ENCODE data around the gene ZBTB12. TPM values are rescaled to one million over a fixed set of nuclear protein-coding genes. Genes with fewer than 3 reads are reported as not detected.
"Not testable (repeated sequence)": the region's sequence is repeated elsewhere in the genome, so short reads cannot be mapped to it uniquely, and the experiment has no call there.

ZBTB12 gene
- total and polyA plus RNA-seq, 5 donors from 2014 or later: 0.20 TPM; not detected in 4

DNA sequence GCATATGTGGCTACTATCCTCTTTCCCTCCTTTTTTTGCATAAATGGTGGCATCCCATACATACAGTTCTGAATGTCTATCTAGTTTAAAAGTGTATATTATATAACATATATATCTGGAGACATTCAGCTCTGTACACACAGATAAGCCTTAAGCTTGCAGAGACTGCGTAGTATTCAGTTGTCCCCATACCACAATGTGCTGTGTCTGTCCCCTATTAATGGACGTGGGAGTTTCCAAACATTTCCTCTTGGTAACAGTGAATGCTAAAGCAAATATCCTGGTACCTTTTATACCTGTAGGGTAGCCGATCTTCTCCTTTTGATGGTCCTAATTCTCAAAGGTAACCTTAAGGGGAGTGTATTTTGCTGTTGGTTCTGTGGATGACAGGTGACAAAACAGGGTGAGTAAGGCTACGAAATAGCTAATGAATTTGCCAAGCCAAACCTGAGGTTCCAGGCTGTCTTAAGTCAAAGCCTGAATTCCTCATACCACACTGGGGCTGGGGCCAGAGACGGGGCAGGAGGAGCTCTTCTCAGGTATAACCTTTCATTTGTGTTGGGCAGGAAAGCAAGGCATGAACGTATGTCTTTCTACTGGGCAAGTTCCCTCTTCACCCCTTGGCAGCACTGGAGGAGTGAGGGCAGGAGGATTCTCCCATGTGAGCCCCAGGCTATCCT lies 17.9 kb upstream of the ZBTB12 start:
- no peak for ATAC-seq (ENCODE audit: low read depth in 2 of 2)
- H3K4me3 ChIP-seq (ENCODE audit: low read depth, low read length): no peak overlapping the region
- Mint-ChIP-seq H3K27me3 (peaks cover 17% of the 10 kb centered on the region), H3K4me1 (peaks cover 0 to 2% (median under 1%) of the 10 kb centered on the region in 4 donors), H3K36me3 (no peaks in the 10 kb centered on the region), H3K9me3 (no peaks in the 10 kb centered on the region), H3K27ac (peak overlapping the region in 1 of 3 donors; percentile 43), H3K4me3 (no peak overlapping the region)
- H3K27me3 ChIP-seq (ENCODE audit: control insufficient read depth, insufficient read depth, low read length): no peaks in the 10 kb centered on the region
- H3K36me3 ChIP-seq (ENCODE audit: control insufficient read depth, insufficient read depth, low read length): no peaks in the 10 kb centered on the region
- H3K9me3 ChIP-seq (ENCODE audit: control insufficient read depth in 2 of 2, low read length in 2 of 2): no peaks in the 10 kb centered on the region
- H3K4me1 ChIP-seq (ENCODE audit: control insufficient read depth, insufficient read depth, low read length, poor library complexity, severe bottlenecking): no peaks in the 10 kb centered on the region
- no peak for DNase-seq
- no peak overlapping the region for H3K27ac ChIP-seq (ENCODE audit: insufficient read depth, low read length, poor library complexity, severe bottlenecking)

DNA sequence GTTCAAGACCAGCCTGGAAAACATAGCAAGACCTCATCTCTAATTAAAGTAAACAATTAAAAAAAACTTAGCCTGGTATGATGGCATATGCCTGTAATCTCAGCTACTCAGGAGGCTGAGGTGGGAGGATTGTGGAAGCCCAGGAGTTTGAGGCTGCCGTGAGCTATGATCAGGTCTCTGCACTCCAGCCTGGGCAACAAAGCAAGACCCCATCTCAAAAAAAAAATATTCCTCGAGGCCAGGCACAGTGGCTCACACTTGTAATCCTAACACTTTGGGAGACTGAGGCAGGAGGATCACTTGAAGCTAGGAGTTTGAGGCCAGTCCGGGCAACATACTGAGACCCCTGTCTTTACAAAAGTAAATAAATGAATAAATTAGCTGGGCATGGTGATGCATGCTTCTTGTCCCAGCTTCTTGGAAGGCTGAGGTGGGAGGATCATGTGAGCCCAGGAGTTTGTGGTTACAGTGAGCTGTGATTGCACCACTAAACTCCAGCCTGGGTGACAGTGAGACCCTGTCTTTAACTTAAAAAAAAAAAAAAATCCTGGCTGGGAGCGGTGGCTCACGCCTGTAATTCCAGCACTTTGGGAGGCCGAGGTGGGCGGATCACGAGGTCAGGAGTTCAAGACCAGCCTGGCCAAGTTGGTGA lies 16.3 kb upstream of the ZBTB12 start:
- no peak overlapping the region for H3K27ac Mint-ChIP-seq
- ATAC-seq (ENCODE audit: low read depth in 2 of 2): no peak
- Histone ChIP-seq H3K9me3 (ENCODE audit: control insufficient read depth in 2 of 2, low read length in 2 of 2) (no peaks in the 10 kb centered on the region), H3K4me1 (ENCODE audit: control insufficient read depth, insufficient read depth, low read length, poor library complexity, severe bottlenecking) (no peaks in the 10 kb centered on the region), H3K27me3 (ENCODE audit: control insufficient read depth, insufficient read depth, low read length) (no peaks in the 10 kb centered on the region), H3K4me3 (ENCODE audit: low read depth, low read length) (no peak overlapping the region), H3K36me3 (ENCODE audit: control insufficient read depth, insufficient read depth, low read length) (no peaks in the 10 kb centered on the region), H3K27ac (ENCODE audit: insufficient read depth, low read length, poor library complexity, severe bottlenecking) (no peak overlapping the region)
- no peaks in the 10 kb centered on the region for H3K36me3 Mint-ChIP-seq
- no peak overlapping the region for H3K4me3 Mint-ChIP-seq
- H3K9me3 Mint-ChIP-seq: no peaks in the 10 kb centered on the region
- peaks cover 17% of the 10 kb centered on the region for H3K27me3 Mint-ChIP-seq
- DNase-seq: no peak
- peaks cover 0 to 2% (median under 1%) of the 10 kb centered on the region in 4 donors for H3K4me1 Mint-ChIP-seq

DNA sequence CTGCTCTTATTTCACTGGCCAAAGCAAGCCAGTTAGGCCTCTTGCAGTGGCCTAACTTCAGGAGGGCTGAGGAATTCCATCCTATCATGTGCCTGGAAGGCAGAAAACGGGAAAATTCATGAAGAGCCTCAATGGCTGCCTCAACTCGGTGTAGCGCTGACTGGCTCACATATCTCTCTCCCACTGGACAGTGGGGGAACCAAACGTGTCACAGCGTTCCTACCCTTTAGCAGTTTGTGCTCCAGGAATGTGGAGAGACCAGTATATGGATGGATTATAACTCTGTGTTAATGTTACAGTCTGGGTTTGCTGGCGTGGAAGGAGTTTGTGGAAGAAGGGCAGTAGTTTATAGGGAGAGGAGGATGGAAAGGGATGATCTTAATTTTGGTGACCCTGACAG lies 13.9 kb upstream of the ZBTB12 start:
- Mint-ChIP-seq H3K27me3 (peaks cover 7% of the 10 kb centered on the region), H3K36me3 (no peaks in the 10 kb centered on the region), H3K27ac (no peak overlapping the region), H3K4me3 (no peak overlapping the region), H3K9me3 (no peaks in the 10 kb centered on the region), H3K4me1 (no peaks in the 10 kb centered on the region)
- H3K36me3 ChIP-seq (ENCODE audit: control insufficient read depth, insufficient read depth, low read length): no peaks in the 10 kb centered on the region
- no peaks in the 10 kb centered on the region for H3K27me3 ChIP-seq (ENCODE audit: control insufficient read depth, insufficient read depth, low read length)
- no peak overlapping the region for H3K4me3 ChIP-seq (ENCODE audit: low read depth, low read length)
- ATAC-seq (ENCODE audit: low read depth in 2 of 2): no peak
- H3K27ac ChIP-seq (ENCODE audit: insufficient read depth, low read length, poor library complexity, severe bottlenecking): no peak overlapping the region
- no peaks in the 10 kb centered on the region for H3K4me1 ChIP-seq (ENCODE audit: control insufficient read depth, insufficient read depth, low read length, poor library complexity, severe bottlenecking)
- no peak for DNase-seq
- H3K9me3 ChIP-seq (ENCODE audit: control insufficient read depth in 2 of 2, low read length in 2 of 2): no peaks in the 10 kb centered on the region

DNA sequence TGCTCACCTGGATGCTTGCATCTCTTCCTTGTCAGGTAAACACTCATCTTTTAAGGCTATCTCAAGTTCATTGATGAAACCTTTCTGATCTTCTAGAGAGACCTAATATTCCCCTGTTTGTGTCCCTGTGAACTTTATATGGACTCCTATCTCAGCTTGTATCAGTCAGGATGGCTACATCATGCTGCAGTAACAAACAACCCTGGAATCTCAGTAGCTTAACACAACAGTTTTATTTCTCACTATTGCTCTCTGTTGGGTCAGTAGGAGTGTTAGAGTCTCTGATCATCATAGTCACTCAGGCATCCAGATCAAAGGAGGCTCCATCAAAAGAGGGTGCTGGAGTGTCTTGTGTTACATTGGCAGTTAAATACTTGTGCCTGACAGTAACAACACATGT lies 13.5 kb upstream of the ZBTB12 start:
- H3K36me3 Mint-ChIP-seq: no peaks in the 10 kb centered on the region

DNA sequence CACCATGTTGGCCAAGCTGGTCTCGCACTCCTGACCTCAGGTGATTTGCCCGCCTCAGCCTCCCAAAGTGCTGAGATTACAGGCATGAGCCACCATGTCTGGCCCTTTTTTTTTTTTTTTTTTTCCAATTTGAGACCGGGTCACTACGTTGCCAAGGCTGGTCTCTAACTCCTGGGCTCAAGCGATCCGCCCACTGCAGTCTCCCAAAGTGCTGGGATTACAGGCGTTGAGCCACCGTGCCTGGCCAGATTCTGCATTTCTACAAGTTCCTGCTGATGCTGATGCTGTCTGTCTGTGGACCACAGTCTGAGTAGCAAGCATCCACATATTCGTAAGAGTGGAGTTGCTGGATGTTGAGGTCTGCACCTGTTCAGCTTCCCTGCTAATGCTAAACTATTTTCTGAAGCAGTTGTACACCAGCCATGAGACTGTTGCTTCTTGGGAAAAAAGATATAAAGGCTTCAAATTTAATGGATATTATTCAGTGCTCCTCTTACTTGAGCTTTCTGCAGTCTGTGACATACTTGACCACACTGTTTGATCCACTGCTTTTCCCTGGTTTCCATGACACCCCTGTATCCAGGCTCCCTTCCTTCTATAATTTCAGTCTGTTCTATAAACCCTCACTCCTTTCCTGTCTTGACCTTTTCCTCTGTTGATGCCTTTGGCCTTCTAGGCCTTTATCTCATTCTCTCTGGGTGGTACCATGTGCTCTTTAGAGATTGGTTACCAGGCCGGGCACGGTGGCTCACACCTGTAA lies 10.1 kb upstream of the ZBTB12 start:
- H3K27me3 ChIP-seq (ENCODE audit: control insufficient read depth, insufficient read depth, low read length): no peaks in the 10 kb centered on the region
- H3K27ac Mint-ChIP-seq: no peak overlapping the region
- peaks cover 7% of the 10 kb centered on the region for H3K27me3 Mint-ChIP-seq
- no peaks in the 10 kb centered on the region for H3K9me3 ChIP-seq (ENCODE audit: control insufficient read depth in 2 of 2, low read length in 2 of 2)
- H3K4me3 ChIP-seq (ENCODE audit: low read depth, low read length): no peak overlapping the region
- H3K4me3 Mint-ChIP-seq: peak overlapping the region in 1 of 4 donors; percentile 81
- DNase-seq (no peak), ATAC-seq (ENCODE audit: low read depth in 2 of 2) (no peak)
- H3K27ac ChIP-seq (ENCODE audit: insufficient read depth, low read length, poor library complexity, severe bottlenecking): no peak overlapping the region
- no peaks in the 10 kb centered on the region for H3K36me3 Mint-ChIP-seq
- no peaks in the 10 kb centered on the region for H3K4me1 ChIP-seq (ENCODE audit: control insufficient read depth, insufficient read depth, low read length, poor library complexity, severe bottlenecking)
- H3K4me1 Mint-ChIP-seq: no peaks in the 10 kb centered on the region
- no peaks in the 10 kb centered on the region for H3K9me3 Mint-ChIP-seq
- no peaks in the 10 kb centered on the region for H3K36me3 ChIP-seq (ENCODE audit: control insufficient read depth, insufficient read depth, low read length)

More for the DNA sequence above, 13.5 kb upstream of the ZBTB12 start:
- Mint-ChIP-seq H3K27me3 (peaks cover 7% of the 10 kb centered on the region), H3K4me1 (no peaks in the 10 kb centered on the region), H3K4me3 (no peak overlapping the region), H3K27ac (no peak overlapping the region), H3K9me3 (no peaks in the 10 kb centered on the region)
- no peak for DNase-seq
- Histone ChIP-seq H3K36me3 (ENCODE audit: control insufficient read depth, insufficient read depth, low read length) (no peaks in the 10 kb centered on the region), H3K4me3 (ENCODE audit: low read depth, low read length) (no peak overlapping the region), H3K4me1 (ENCODE audit: control insufficient read depth, insufficient read depth, low read length, poor library complexity, severe bottlenecking) (no peaks in the 10 kb centered on the region), H3K27ac (ENCODE audit: insufficient read depth, low read length, poor library complexity, severe bottlenecking) (no peak overlapping the region), H3K9me3 (ENCODE audit: control insufficient read depth in 2 of 2, low read length in 2 of 2) (no peaks in the 10 kb centered on the region), H3K27me3 (ENCODE audit: control insufficient read depth, insufficient read depth, low read length) (no peaks in the 10 kb centered on the region)
- ATAC-seq (ENCODE audit: low read depth in 2 of 2): no peak

DNA sequence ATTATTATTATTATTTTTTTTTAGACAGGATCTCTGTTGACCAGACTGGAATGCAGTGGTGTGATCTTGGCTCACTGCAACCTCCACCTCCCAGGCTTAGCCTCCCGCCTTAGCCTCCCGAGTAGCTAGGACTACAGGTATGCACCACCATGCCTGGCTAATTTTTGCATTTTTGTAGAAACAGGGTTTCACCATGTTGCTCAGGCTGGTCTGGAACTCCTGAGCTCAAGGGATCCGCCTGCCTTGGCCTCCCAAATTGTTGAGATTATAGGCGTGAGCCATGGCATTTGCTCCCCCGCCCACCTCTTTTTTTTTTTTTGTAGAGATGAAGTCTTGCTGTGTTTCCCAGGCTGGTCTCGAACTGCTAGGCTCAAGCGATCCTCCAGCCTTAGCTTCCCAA lies 7.4 kb upstream of the ZBTB12 start:
- H3K36me3 Mint-ChIP-seq; ATAC-seq (ENCODE audit: low read depth in 2 of 2); H3K4me1 ChIP-seq (ENCODE audit: control insufficient read depth, insufficient read depth, low read length, poor library complexity, severe bottlenecking); H3K36me3 ChIP-seq (ENCODE audit: control insufficient read depth, insufficient read depth, low read length); H3K27ac ChIP-seq (ENCODE audit: insufficient read depth, low read length, poor library complexity, severe bottlenecking); H3K27ac Mint-ChIP-seq; H3K4me1 Mint-ChIP-seq; H3K9me3 Mint-ChIP-seq; H3K9me3 ChIP-seq (ENCODE audit: control insufficient read depth in 2 of 2, low read length in 2 of 2); H3K4me3 Mint-ChIP-seq; H3K27me3 ChIP-seq (ENCODE audit: control insufficient read depth, insufficient read depth, low read length); DNase-seq; H3K4me3 ChIP-seq (ENCODE audit: low read depth, low read length): not testable (repeated sequence)
- peaks cover 15% of the 10 kb centered on the region for H3K27me3 Mint-ChIP-seq

DNA sequence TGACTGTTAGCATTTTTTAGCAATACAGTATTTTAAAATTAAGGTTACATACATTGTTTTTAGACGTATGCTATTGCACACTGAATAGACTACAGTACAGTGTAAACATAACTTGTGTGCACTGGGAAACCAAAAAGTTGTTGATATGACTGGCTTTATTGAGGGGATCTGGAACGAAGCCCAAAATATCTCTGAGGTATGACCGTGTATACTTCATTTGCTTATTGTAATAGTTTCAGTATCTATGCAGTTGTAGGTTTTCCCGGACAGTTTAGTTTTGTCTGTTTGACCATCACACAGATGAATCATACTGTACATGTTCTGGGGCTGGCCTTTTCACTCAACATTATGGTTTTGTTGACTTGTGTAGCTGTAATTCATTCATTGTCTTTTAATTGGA lies 6.9 kb upstream of the ZBTB12 start:
- H3K9me3 Mint-ChIP-seq: peaks cover 0 to 2% (median 0%) of the 10 kb centered on the region in 7 donors

More for the DNA sequence above, 6.9 kb upstream of the ZBTB12 start:
- Mint-ChIP-seq H3K27me3 (peaks cover 15% of the 10 kb centered on the region), H3K36me3 (no peaks in the 10 kb centered on the region), H3K4me3 (no peak overlapping the region), H3K4me1 (peaks cover 0 to 5% (median 0%) of the 10 kb centered on the region in 4 donors), H3K27ac (no peak overlapping the region)
- no peaks in the 10 kb centered on the region for H3K4me1 ChIP-seq (ENCODE audit: control insufficient read depth, insufficient read depth, low read length, poor library complexity, severe bottlenecking)
- DNase-seq: no peak
- no peaks in the 10 kb centered on the region for H3K9me3 ChIP-seq (ENCODE audit: control insufficient read depth in 2 of 2, low read length in 2 of 2)
- H3K4me3 ChIP-seq (ENCODE audit: low read depth, low read length): no peak overlapping the region
- no peak for ATAC-seq (ENCODE audit: low read depth in 2 of 2)
- H3K27ac ChIP-seq (ENCODE audit: insufficient read depth, low read length, poor library complexity, severe bottlenecking): no peak overlapping the region
- peaks cover 3% of the 10 kb centered on the region for H3K27me3 ChIP-seq (ENCODE audit: control insufficient read depth, insufficient read depth, low read length)
- H3K36me3 ChIP-seq (ENCODE audit: control insufficient read depth, insufficient read depth, low read length): no peaks in the 10 kb centered on the region

Data from CD4-positive, CD25-positive, alpha-beta regulatory T cell (primary cell).